ENCODE measurements around the gene UAP1L1.
"Not testable (repeated sequence)": the region's sequence is repeated elsewhere in the genome, so short reads cannot be mapped to it uniquely, and the experiment has no call there.

GRCh38 chr9:137121927-137122795 lies 44.8 kb downstream of the UAP1L1 start:
- not testable (repeated sequence) for TF ChIP-seq CTCF, POLR2A (IDR thresholded peaks at IDR 0.05)
